Caco-2 (cell line): ENCODE data around the gene SMG9. TPM values are rescaled to one million over a fixed set of nuclear protein-coding genes. Genes with fewer than 3 reads are reported as not detected.

Experiments used
- BruUV-seq: library from RNA; stranded (reverse); fragments of 400-500 nt; replicated peaks from 2 replicates; lab custom pipeline; 2021; lab: Mats Ljungman, UMichigan
- CTCF ChIA-PET: fragments of 300-600 bp; sonication (Branson Sonifier 250); formaldehyde crosslinking; loops from one replicate; lab custom pipeline; 2022; ENCODE audit warnings: antibody characterized with exemption; lab: Charles Lee
- POLR2A ChIA-PET: fragments of 300-600 bp; sonication (Branson Sonifier 250); formaldehyde crosslinking; loops from one replicate; lab custom pipeline; 2022; ENCODE audit warnings: antibody characterized with exemption; lab: Charles Lee
- DNase-seq, 2 experiments: peaks; one replicate each; pipeline versions ENCODE4 v3.0.0 to v3.0.0-alpha.2; 2020 to 2022
- H3K27me3 ChIP-seq: replicated peaks from 2 replicates; pipeline ENCODE4 v1.6.0; 2011; ENCODE audit warnings: low read length; ENCODE audit not compliant: control insufficient read depth, insufficient read depth
- H3K36me3 ChIP-seq: 2 replicates; pipeline ENCODE4 v1.5.1; 2011; ENCODE audit warnings: low read length; ENCODE audit not compliant: control insufficient read depth, insufficient read depth
- H3K4me1 ChIP-seq: fragments of 250-450 bp; sonication (Bioruptor Pico); 2 replicates; pipeline ENCODE4 v1.5.1; 2020; ENCODE audit warnings: mild to moderate bottlenecking
- H3K4me3 ChIP-seq: 2 replicates; pipeline ENCODE4 v1.5.1; 2011; ENCODE audit warnings: low read depth, mild to moderate bottlenecking, control low read depth, low read length
- H3K9me3 ChIP-seq: fragments of 250-450 bp; sonication (Bioruptor Pico); 2 replicates; pipeline ENCODE4 v1.5.1; 2020; ENCODE audit warnings: mild to moderate bottlenecking, moderate library complexity
- H3K27ac Mint-ChIP-seq: one replicate; pipeline ENCODE4 v1.8.0; 2022; ENCODE audit warnings: mixed read lengths; ENCODE audit not compliant: unreplicated experiment
- H3K27me3 Mint-ChIP-seq: one replicate; pipeline ENCODE4 v1.8.0; 2022; ENCODE audit warnings: mixed read lengths; ENCODE audit not compliant: insufficient read depth, unreplicated experiment
- H3K36me3 Mint-ChIP-seq: one replicate; pipeline ENCODE4 v1.8.0; 2022; ENCODE audit warnings: mild to moderate bottlenecking, mixed read lengths; ENCODE audit not compliant: insufficient read depth, unreplicated experiment
- H3K4me1 Mint-ChIP-seq: one replicate; pipeline ENCODE4 v1.8.0; 2022; ENCODE audit warnings: low read depth, mixed read lengths; ENCODE audit not compliant: unreplicated experiment
- H3K4me3 Mint-ChIP-seq: one replicate; pipeline ENCODE4 v1.8.0; 2022; ENCODE audit warnings: mild to moderate bottlenecking, moderate library complexity, mixed read lengths; ENCODE audit not compliant: unreplicated experiment
- H3K9me3 Mint-ChIP-seq: one replicate; pipeline ENCODE4 v1.8.0; 2022; ENCODE audit warnings: mixed read lengths; ENCODE audit not compliant: unreplicated experiment
- intact Hi-C: fragments of 100-400 bp; cut with micrococcal nuclease; formaldehyde crosslinking; loops from one replicate; pipeline ENCODE4 v1.10.0; 2022; ENCODE audit not compliant: unreplicated experiment
- total RNA-seq: library from RNA; stranded (reverse); gene quantifications from 2 replicates; pipeline ENCODE4 v1.2.3, GENCODE V29; 2022
- TF ChIP-seq, protein P1 (sequence below), 2 experiments: fragments of 200-600 bp in 1 of 2; IDR thresholded peaks; 1 replicate in 1 of 2; 2 replicates in 1 of 2; pipeline versions ENCODE4 v1.5.1 to v1.8.0; 2011 to 2022; ENCODE audit warnings: antibody characterized with exemption in 1 of 2, control low read depth in 1 of 2, inconsistent platforms in 1 of 2, low read depth in 1 of 2, low read length in 1 of 2, mild to moderate bottlenecking in 1 of 2, moderate library complexity in 1 of 2; ENCODE audit not compliant: insufficient read depth in 1 of 2, severe bottlenecking in 1 of 2, unreplicated experiment in 1 of 2

Gene SMG9
- total RNA-seq, 1 experiment from 2014 or later = 87.6 TPM

GRCh38 chr19:43763473-43763939, 8.7 kb upstream of the SMG9 start:
- no peak overlapping the region for H3K27ac Mint-ChIP-seq
- no TSS peak for BruUV-seq
- H3K27me3 ChIP-seq = no peaks in the 10 kb centered on the region
- no peak overlapping the region for H3K4me3 ChIP-seq
- peaks cover 5% of the 10 kb centered on the region; the same call in 1 of the 2 replicates for H3K4me1 ChIP-seq
- no peak overlapping the region for H3K4me3 Mint-ChIP-seq
- no peaks in the 10 kb centered on the region for H3K9me3 ChIP-seq
- no peaks in the 10 kb centered on the region for H3K9me3 Mint-ChIP-seq
- no peak for DNase-seq
- intact Hi-C loops = no loop called here
- CTCF ChIA-PET = interaction anchor here (1.5 kb wide), 1 partner anchor 18 kb away, joined by 3 read pairs; no protein-coding TSS in a partner anchor
- POLR2A ChIA-PET = interaction anchor here (0.6 kb wide), 1 partner anchor 9 kb away, joined by 3 read pairs; no protein-coding TSS in a partner anchor
- H3K4me1 Mint-ChIP-seq = peaks cover 19% of the 10 kb centered on the region
- peaks cover 11% of the 10 kb centered on the region for H3K36me3 Mint-ChIP-seq
- H3K27me3 Mint-ChIP-seq = no peaks in the 10 kb centered on the region
- TF ChIP-seq, protein P1, sequence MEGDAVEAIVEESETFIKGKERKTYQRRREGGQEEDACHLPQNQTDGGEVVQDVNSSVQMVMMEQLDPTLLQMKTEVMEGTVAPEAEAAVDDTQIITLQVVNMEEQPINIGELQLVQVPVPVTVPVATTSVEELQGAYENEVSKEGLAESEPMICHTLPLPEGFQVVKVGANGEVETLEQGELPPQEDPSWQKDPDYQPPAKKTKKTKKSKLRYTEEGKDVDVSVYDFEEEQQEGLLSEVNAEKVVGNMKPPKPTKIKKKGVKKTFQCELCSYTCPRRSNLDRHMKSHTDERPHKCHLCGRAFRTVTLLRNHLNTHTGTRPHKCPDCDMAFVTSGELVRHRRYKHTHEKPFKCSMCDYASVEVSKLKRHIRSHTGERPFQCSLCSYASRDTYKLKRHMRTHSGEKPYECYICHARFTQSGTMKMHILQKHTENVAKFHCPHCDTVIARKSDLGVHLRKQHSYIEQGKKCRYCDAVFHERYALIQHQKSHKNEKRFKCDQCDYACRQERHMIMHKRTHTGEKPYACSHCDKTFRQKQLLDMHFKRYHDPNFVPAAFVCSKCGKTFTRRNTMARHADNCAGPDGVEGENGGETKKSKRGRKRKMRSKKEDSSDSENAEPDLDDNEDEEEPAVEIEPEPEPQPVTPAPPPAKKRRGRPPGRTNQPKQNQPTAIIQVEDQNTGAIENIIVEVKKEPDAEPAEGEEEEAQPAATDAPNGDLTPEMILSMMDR (IDR thresholded peaks at IDR 0.05; ENCODE audit: insufficient read depth in 1 of 2, low read depth in 1 of 2, low read length in 1 of 2, severe bottlenecking in 1 of 2, unreplicated experiment in 1 of 2) = no peak
- H3K36me3 ChIP-seq = peaks cover 1% of the 10 kb centered on the region; the same call in 1 of the 2 replicates

DNA sequence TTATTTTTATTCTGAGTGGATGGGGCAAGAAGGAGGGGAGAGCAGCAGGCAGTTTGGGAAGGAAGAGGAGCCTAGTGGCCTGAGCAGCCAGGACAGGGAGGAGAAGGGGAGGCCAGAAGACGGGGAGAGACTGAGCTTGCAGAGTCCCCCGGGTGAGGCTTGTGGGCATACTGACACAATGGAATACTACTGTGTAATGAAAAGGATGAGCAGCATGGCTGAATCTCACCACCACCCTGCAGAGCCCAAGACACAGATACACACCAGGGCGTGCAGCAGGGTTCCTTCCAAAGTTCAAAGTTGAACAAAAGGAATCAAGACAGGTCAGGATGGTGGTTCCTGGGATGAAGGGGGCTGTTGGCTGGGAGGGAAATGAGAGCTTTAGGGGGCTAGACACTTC, 8.1 kb upstream of the SMG9 start:
- POLR2A ChIA-PET = no interaction called here
- BruUV-seq = no TSS peak
- H3K27ac Mint-ChIP-seq = no peak overlapping the region

DNA sequence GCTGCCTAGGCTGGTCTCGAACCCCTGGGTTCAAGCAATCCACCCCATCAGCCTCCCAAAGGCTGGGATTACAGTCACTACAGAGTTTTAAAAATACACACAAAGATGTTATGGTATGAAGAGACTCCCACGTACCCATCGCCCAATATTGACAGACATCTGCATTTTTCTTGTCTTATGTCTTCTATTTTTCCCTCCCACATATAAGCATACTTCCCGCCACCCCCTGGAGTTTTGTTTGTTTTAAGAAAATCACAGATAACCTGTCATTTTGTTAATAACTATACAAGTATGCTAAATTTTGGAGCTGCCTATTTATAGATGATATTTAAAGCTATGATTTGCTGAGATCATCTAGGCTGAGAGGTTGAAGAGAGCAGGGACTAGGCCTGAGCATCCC, 6.2 kb upstream of the SMG9 start:
- intact Hi-C loops = no loop called here
- ChIA-PET CTCF (no interaction called here), POLR2A (no interaction called here)
- Histone ChIP-seq H3K4me3 (no peak overlapping the region), H3K9me3 (no peaks in the 10 kb centered on the region), H3K36me3 (no peaks in the 10 kb centered on the region), H3K4me1 (peaks cover 5% of the 10 kb centered on the region; the same call in 1 of the 2 replicates), H3K27me3 (no peaks in the 10 kb centered on the region)
- H3K4me3 Mint-ChIP-seq = no peak overlapping the region
- DNase-seq = no peak
- no peaks in the 10 kb centered on the region for H3K9me3 Mint-ChIP-seq
- TF ChIP-seq, protein P1 (IDR thresholded peaks at IDR 0.05; ENCODE audit: insufficient read depth in 1 of 2, low read depth in 1 of 2, low read length in 1 of 2, severe bottlenecking in 1 of 2, unreplicated experiment in 1 of 2) = no peak
- no peak overlapping the region for H3K27ac Mint-ChIP-seq
- H3K36me3 Mint-ChIP-seq = peaks cover 18% of the 10 kb centered on the region
- H3K27me3 Mint-ChIP-seq = no peaks in the 10 kb centered on the region
- H3K4me1 Mint-ChIP-seq = peaks cover 7% of the 10 kb centered on the region
- no TSS peak for BruUV-seq

More for the DNA sequence above, 8.1 kb upstream of the SMG9 start:
- H3K9me3 ChIP-seq = no peaks in the 10 kb centered on the region
- H3K27me3 ChIP-seq = no peaks in the 10 kb centered on the region
- H3K27me3 Mint-ChIP-seq = no peaks in the 10 kb centered on the region
- H3K4me1 Mint-ChIP-seq = peaks cover 19% of the 10 kb centered on the region
- H3K36me3 Mint-ChIP-seq = peaks cover 11% of the 10 kb centered on the region
- peaks cover 5% of the 10 kb centered on the region; the same call in 1 of the 2 replicates for H3K4me1 ChIP-seq
- H3K4me3 Mint-ChIP-seq = no peak overlapping the region
- intact Hi-C loops = no loop called here
- no peaks in the 10 kb centered on the region for H3K9me3 Mint-ChIP-seq
- TF ChIP-seq, protein P1 (IDR thresholded peaks at IDR 0.05; ENCODE audit: insufficient read depth in 1 of 2, low read depth in 1 of 2, low read length in 1 of 2, severe bottlenecking in 1 of 2, unreplicated experiment in 1 of 2) = no peak
- CTCF ChIA-PET = interaction anchor here (1.5 kb wide), 1 partner anchor 18 kb away, joined by 3 read pairs; no protein-coding TSS in a partner anchor
- H3K4me3 ChIP-seq = no peak overlapping the region
- H3K36me3 ChIP-seq = peaks cover 1% of the 10 kb centered on the region; the same call in 1 of the 2 replicates
- no peak for DNase-seq
